Osteoblast (primary cell): ENCODE data around the gene TOP3A. TPM values are rescaled to one million over a fixed set of nuclear protein-coding genes. Genes with fewer than 3 reads are reported as not detected.
A peak's percentile ranks its signal among the peaks of the same experiment; 100 is the strongest.

Experiments used
- DNase-seq: peaks from one replicate; pipeline ENCODE4 v3.0.0; 2011; ENCODE audit warnings: low spot score, mixed read lengths; ENCODE audit not compliant: insufficient read length; ENCODE audit errors: missing footprints
- H2AFZ ChIP-seq: 2 replicates; pipeline ENCODE4 v1.6.0; 2011; ENCODE audit warnings: mild to moderate bottlenecking, low read length
- H3K27ac ChIP-seq: 2 replicates; pipeline ENCODE4 v1.5.1; 2011; ENCODE audit warnings: mild to moderate bottlenecking, low read depth, low read length, moderate library complexity
- H3K27me3 ChIP-seq: 2 replicates; pipeline ENCODE4 v1.6.0; 2012; ENCODE audit warnings: mild to moderate bottlenecking, control low read depth, inconsistent platforms, low read length, moderate library complexity; ENCODE audit not compliant: insufficient read depth
- H3K36me3 ChIP-seq: 2 replicates; pipeline ENCODE4 v1.5.1; 2011; ENCODE audit warnings: mild to moderate bottlenecking, low read length, control low read depth, moderate library complexity; ENCODE audit not compliant: insufficient read depth
- H3K4me1 ChIP-seq: 2 replicates; pipeline ENCODE4 v1.5.1; 2011; ENCODE audit warnings: mild to moderate bottlenecking, low read length, control low read depth, moderate library complexity; ENCODE audit not compliant: insufficient read depth
- H3K4me2 ChIP-seq: 2 replicates; pipeline ENCODE4 v1.6.0; 2011; ENCODE audit warnings: mild to moderate bottlenecking, low read length; ENCODE audit not compliant: insufficient read depth
- H3K4me3 ChIP-seq: fragments of 200-600 bp; sonication (generic); 3 replicates; pipeline ENCODE4 v1.5.1; 2012; ENCODE audit warnings: mild to moderate bottlenecking, low read length, inconsistent platforms; ENCODE audit not compliant: insufficient read depth
- H3K79me2 ChIP-seq: 2 replicates; pipeline ENCODE4 v1.6.0; 2012; ENCODE audit warnings: mild to moderate bottlenecking, low read length, control low read depth, inconsistent platforms; ENCODE audit not compliant: insufficient read depth
- H3K9me3 ChIP-seq: 2 replicates; pipeline ENCODE4 v1.5.1; 2011; ENCODE audit warnings: low read depth, low read length, control low read depth
- H4K20me1 ChIP-seq: 2 replicates; pipeline ENCODE4 v1.6.0; 2012; ENCODE audit warnings: mild to moderate bottlenecking, low read length, control low read depth; ENCODE audit not compliant: insufficient read depth
- total RNA-seq: library from RNA; depleted of rRNA; stranded (reverse); fragments of >200 nt; gene quantifications from 2 replicates; pipeline ENCODE4 v1.2.3, GENCODE V29; 2012
- TF ChIP-seq, protein P1 (sequence below): IDR thresholded peaks from 2 replicates; pipeline ENCODE4 v1.5.1; 2011; ENCODE audit warnings: mild to moderate bottlenecking, low read depth, low read length, moderate library complexity; ENCODE audit errors: extremely low read depth

TOP3A gene
- total RNA-seq, 1 donor: 36.2 TPM

DNA sequence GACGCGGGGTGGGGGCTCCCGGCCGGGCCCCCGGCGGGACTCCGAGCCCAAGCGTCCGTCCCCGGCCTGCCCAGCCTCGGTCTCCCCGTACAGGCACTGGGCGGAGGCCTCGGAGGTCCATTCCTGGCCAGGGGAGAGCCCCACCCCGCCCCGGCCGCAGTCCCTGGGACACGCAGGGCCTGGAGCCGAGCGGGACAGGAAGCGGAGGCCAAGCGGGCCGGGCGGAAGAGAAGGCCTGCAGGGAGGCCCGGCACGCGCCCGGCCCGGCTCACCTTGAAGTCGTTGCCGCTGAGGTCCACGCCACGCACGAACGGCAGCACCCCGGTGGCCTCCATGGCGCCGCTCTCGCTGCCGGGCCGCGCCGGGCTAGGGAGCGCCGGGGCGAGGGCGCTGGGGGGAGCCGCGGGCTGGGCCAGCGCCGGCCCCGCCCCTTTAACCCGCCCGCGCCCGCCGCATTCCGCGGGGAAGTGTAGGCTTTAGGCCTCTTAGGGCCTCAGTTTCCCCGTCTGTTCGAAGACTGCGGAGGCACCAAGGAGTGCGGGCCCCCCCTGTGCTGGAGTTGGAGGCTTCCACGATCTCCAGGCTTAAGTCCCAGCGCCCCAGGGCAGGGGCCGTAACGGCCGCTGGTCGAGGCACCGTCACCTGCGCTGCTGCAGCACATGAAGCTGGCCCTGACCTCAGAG, 56.3 kb downstream of the TOP3A start, which contains the start of gene FLII:
Gene FLII (minus strand): TSS at position 383 of the 683 bp plus-strand sequence. CDS start 48 bp downstream, at position 335.
- peak; percentile 98 for DNase-seq
- Histone ChIP-seq H3K4me2 (peak within 1 kb of the TSS; percentile 92), H3K27ac (peak within 1 kb of the TSS; percentile 86), H4K20me1 (peaks cover 41% of the 10 kb centered on the region), H3K4me1 (peaks cover 32% of the 10 kb centered on the region), H3K79me2 (peaks cover 72% of the 10 kb centered on the region), H3K4me3 (peak within 1 kb of the TSS; percentile 98), H3K36me3 (peaks cover 35% of the 10 kb centered on the region), H2AFZ (peak within 1 kb of the TSS; percentile 96), H3K27me3 (no peaks in the 10 kb centered on the region), H3K9me3 (no peaks in the 10 kb centered on the region)
- TF ChIP-seq, protein P1, sequence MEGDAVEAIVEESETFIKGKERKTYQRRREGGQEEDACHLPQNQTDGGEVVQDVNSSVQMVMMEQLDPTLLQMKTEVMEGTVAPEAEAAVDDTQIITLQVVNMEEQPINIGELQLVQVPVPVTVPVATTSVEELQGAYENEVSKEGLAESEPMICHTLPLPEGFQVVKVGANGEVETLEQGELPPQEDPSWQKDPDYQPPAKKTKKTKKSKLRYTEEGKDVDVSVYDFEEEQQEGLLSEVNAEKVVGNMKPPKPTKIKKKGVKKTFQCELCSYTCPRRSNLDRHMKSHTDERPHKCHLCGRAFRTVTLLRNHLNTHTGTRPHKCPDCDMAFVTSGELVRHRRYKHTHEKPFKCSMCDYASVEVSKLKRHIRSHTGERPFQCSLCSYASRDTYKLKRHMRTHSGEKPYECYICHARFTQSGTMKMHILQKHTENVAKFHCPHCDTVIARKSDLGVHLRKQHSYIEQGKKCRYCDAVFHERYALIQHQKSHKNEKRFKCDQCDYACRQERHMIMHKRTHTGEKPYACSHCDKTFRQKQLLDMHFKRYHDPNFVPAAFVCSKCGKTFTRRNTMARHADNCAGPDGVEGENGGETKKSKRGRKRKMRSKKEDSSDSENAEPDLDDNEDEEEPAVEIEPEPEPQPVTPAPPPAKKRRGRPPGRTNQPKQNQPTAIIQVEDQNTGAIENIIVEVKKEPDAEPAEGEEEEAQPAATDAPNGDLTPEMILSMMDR: no peak

DNA sequence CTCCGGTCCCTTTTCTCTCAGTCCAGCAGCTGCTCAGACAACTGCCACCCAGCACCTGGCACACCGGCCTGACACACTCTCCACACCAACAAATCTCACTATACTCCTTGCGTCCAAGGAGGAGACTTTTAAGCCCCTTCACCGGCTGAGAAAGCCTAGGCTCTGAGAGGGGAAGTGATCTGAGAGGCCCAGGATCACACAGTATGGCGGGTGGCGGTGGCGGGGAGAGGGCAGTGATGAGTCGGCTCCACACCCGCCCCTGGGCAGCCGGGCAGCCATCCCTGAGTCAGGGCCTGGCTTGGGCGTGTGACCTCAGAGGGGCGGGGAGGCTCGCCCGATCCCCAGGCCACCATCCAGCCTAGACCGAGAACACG, 56.8 kb downstream of the TOP3A start:
- H3K9me3 ChIP-seq: no peaks in the 10 kb centered on the region
- peak overlapping the region; percentile 92 for H3K4me2 ChIP-seq
- peaks cover 32% of the 10 kb centered on the region for H3K4me1 ChIP-seq
- peaks cover 71% of the 10 kb centered on the region for H3K79me2 ChIP-seq
- H2AFZ ChIP-seq: peak overlapping the region; percentile 96
- peak; percentile 100 for DNase-seq
- H3K36me3 ChIP-seq: peaks cover 37% of the 10 kb centered on the region
- peak overlapping the region; percentile 86 for H3K27ac ChIP-seq
- no peaks in the 10 kb centered on the region for H3K27me3 ChIP-seq
- peak overlapping the region; percentile 98 for H3K4me3 ChIP-seq
- TF ChIP-seq, protein P1: no peak
- peaks cover 40% of the 10 kb centered on the region for H4K20me1 ChIP-seq

DNA sequence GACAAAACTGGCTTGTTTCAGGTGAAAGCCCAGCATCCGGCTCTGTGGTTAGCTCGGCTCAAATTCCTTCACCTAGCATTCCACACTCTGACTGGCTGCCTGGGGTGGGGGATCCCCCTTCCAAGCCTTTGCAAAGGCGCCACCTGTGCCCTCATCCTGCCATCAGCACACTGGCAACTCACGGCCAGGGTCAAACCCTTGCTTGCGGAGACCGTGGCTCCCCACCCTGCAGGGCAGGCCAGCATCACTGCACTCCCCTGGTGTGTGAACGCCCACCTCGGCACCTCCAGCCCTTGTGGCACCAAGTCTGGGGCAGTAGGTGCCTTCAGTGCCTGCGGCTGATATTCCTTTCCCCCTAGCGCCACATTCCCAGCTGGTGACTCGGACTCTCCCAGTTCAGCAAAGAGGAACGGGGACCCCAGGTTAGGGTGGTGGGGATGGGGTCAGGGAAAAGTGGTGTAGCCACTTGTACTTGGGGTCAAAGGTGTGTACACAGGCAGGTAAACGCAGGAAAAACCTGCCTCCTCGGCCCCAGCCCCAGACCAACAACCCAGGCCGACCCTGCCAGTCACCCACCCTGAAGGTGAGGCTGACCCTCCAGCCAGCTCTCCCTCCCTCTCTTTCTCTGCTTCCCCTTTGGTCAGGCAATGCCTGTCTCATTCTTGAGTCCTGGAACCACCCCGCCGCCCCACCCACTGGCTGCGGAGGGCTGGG, 57.4 kb downstream of the TOP3A start:
- TF ChIP-seq, protein P1: no peak
- Histone ChIP-seq H2AFZ (peak overlapping the region; percentile 96), H3K27me3 (no peaks in the 10 kb centered on the region), H3K4me1 (peaks cover 32% of the 10 kb centered on the region), H3K9me3 (no peaks in the 10 kb centered on the region), H3K27ac (peak overlapping the region; percentile 86), H3K4me3 (peak overlapping the region; percentile 98), H3K79me2 (peaks cover 68% of the 10 kb centered on the region), H3K4me2 (peak overlapping the region; percentile 92), H4K20me1 (peaks cover 36% of the 10 kb centered on the region), H3K36me3 (peaks cover 42% of the 10 kb centered on the region)
- peak; percentile 93 for DNase-seq

DNA sequence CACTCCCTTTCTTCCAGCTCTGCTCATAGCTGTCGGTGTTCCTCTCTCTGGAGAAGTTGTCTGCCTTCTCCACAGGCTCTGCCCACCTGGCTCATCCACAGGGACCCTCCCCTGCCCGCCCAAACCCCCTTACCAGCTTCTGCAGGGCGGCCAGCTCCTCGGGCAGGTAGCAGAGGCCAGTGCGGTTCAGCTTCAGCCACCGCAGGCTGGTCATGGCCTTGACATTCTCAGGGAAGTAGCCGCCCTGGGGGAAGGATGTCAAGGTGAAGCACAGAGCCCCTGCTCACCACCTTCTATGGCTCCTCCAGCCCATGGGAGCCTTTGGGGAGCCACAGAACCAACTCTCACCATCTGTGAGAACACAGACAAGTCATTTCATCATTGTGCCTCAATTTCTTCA, 58.0 kb downstream of the TOP3A start:
- Histone ChIP-seq H3K4me3 (peak overlapping the region; percentile 98), H4K20me1 (peaks cover 33% of the 10 kb centered on the region), H3K4me2 (peak overlapping the region; percentile 92), H3K9me3 (no peaks in the 10 kb centered on the region), H3K27ac (peak overlapping the region; percentile 86), H3K36me3 (peaks cover 49% of the 10 kb centered on the region), H3K4me1 (peaks cover 27% of the 10 kb centered on the region), H3K79me2 (peaks cover 63% of the 10 kb centered on the region), H3K27me3 (no peaks in the 10 kb centered on the region), H2AFZ (no peak overlapping the region)
- no peak for DNase-seq
- TF ChIP-seq, protein P1: no peak
